BLaER1 treated with 17β-estradiol and CSF1 and Interleukin-3, amounts not matched to agents 10 nM and 100 nM (cell line): Measurements from ENCODE around the gene SLC8A1.

Source experiments
- H3K27ac ChIP-seq, 11 experiments: shearing (Covaris generic); formaldehyde crosslinking; 2 replicates each; pipeline ENCODE4 v1.8.1; 2022
- H3K27me3 ChIP-seq, 11 experiments: shearing (Covaris generic); formaldehyde crosslinking; 2 replicates each; pipeline ENCODE4 v1.8.1; 2022
- H3K36me3 ChIP-seq, 11 experiments: shearing (Covaris generic); formaldehyde crosslinking; 2 replicates each; pipeline ENCODE4 v1.8.1; 2022
- H3K4me1 ChIP-seq, 10 experiments: shearing (Covaris generic); formaldehyde crosslinking; 2 replicates each; pipeline ENCODE4 v1.8.1; 2022
- H3K4me2 ChIP-seq, 11 experiments: shearing (Covaris generic); formaldehyde crosslinking; 2 replicates each; pipeline ENCODE4 v1.8.1; 2022
- H3K4me3 ChIP-seq, 10 experiments: shearing (Covaris generic); formaldehyde crosslinking; 2 replicates each; pipeline ENCODE4 v1.8.1; 2022
- H3K9ac ChIP-seq, 11 experiments: shearing (Covaris generic); formaldehyde crosslinking; 2 replicates each; pipeline ENCODE4 v1.8.1; 2022
- H3K9me3 ChIP-seq, 11 experiments: shearing (Covaris generic); formaldehyde crosslinking; replicated peaks in 1 of 11; 2 replicates each; pipeline ENCODE4 v1.8.1; 2022
- H4K20me1 ChIP-seq, 11 experiments: shearing (Covaris generic); formaldehyde crosslinking; 2 replicates each; pipeline ENCODE4 v1.8.1; 2022
- Cebpa-rat ChIP-seq, 11 experiments: shearing (Covaris generic); IDR thresholded peaks; 2 replicates each; pipeline ENCODE4 v1.8.1; 2022

SLC8A1 gene

DNA sequence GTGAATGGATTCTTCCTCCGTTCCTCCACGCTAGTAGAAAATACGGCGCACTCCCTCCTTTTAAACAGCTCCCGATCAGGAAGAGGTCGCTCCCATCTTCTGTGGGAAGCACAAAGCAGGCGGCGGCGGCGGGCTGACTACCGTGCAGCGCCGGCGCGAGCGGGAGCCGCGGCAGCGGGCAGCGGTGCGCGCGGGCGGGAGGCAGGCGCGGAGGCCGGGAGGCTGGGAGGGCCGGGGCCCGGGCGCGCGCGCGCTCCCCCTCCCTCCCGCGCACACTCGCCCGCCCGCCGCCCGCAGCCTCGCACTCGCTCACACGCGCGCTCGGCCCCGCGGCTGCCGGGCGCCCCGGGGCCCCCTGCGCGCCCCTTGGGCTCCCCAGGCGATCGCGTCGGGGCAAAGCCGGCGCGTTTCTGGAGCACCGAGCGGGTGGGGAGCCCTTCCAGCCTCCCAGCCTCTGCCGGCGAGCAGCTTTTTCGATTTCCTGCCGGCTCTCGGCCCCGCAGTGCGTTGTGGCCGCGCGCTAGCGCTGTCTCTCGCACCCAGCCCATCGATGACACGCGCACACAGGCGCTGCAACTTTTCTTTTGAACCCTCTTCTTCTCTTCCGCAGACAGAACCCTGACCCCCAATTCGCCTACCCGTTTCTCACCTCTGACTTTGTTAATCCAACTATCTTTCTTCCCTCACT is at the start of gene SLC8A1:
SLC8A1 (minus strand) TSS at position 173 of the 688 bp plus-strand sequence.
- peaks cover 28 to 75% (median 38%) of the 10 kb centered on the region in 10 experiments for H3K4me1 ChIP-seq
- peak within 1 kb of the TSS; percentile 84 to 97 (median 89) for H3K4me2 ChIP-seq
- H3K27me3 ChIP-seq: peaks cover 0 to 7% (median 0%) of the 10 kb centered on the region in 11 experiments; a peak in 1 of 22 replicates
- peak within 1 kb of the TSS; percentile 44 to 84 (median 75); a peak in 21 of 22 replicates for H3K27ac ChIP-seq
- H3K4me3 ChIP-seq: peak within 1 kb of the TSS; percentile 66 to 87 (median 80)
- H3K9me3 ChIP-seq: peaks cover 0 to 6% (median 0%) of the 10 kb centered on the region in 11 experiments; a peak in 2 of 22 replicates
- H3K9ac ChIP-seq: peak within 1 kb of the TSS; percentile 70 to 88 (median 83)
- peaks cover 0 to 8% (median 0%) of the 10 kb centered on the region in 11 experiments; a peak in 3 of 22 replicates for H3K36me3 ChIP-seq
- TF ChIP-seq Cebpa-rat (IDR thresholded peaks at IDR 0.05): no peak
- H4K20me1 ChIP-seq: no peaks in the 10 kb centered on the region

DNA sequence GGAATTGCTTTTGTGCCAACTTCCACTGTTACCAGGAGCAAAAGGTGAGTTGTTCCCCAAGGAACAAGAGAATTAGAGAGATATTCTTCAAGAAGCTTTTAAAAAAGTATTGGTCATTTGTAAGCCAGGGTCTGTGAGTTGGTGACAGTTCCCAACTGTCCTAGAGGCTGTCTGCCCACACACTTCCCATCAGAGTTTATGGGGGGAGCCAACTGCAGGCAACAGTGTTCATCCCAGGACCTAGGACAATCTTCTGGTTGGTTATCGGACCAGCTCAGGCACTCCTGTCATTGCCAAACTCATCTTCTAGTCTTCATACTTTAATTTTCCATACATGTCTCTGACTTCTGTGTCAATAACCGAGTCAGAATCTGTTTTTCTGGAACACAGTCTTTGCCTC is 47.5 kb upstream of the SLC8A1 start:
- H3K4me1 ChIP-seq: peaks cover 0 to 6% (median 0%) of the 10 kb centered on the region in 10 experiments; a peak in 3 of 20 replicates
- H3K9ac ChIP-seq: no peak overlapping the region
- H3K4me3 ChIP-seq: no peak overlapping the region
- no peak overlapping the region for H3K27ac ChIP-seq
- H4K20me1 ChIP-seq: no peaks in the 10 kb centered on the region
- no peaks in the 10 kb centered on the region for H3K9me3 ChIP-seq
- no peak overlapping the region for H3K4me2 ChIP-seq
- H3K36me3 ChIP-seq: no peaks in the 10 kb centered on the region
- H3K27me3 ChIP-seq: no peaks in the 10 kb centered on the region
- no peak for TF ChIP-seq Cebpa-rat (IDR thresholded peaks at IDR 0.05)

DNA sequence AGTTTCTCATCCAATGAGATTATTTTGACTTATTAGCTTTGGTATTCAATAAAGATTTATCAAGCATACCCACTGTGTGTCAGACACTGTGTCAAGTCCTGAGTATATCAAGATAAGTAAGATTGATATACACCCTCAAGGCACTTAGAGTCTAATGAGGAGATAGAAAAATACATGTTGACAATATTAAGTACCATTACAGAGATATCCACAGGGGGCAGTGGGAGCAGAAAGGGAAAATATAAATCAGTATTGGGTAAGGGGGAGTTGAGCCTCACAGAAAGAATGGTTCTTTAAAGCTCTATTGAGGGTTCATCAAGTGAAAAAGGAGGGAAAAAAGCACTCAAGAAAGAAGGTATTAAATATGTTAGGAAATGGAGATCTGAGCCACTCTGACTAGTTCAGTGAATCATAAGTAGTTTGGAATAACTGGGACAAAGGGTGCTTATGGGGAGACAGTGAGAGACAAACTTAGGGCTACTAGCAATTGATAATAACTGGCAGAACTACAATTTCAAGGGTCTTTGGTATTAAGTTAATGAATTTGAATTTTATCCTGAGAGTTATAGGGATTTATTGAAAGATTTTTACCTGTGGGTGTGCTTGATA is 45.5 kb upstream of the SLC8A1 start:
- Histone ChIP-seq H3K4me2 (no peak overlapping the region), H3K27ac (no peak overlapping the region), H3K9me3 (no peaks in the 10 kb centered on the region; a peak in 2 of 22 replicates), H3K27me3 (no peaks in the 10 kb centered on the region), H4K20me1 (no peaks in the 10 kb centered on the region), H3K36me3 (no peaks in the 10 kb centered on the region), H3K9ac (no peak overlapping the region), H3K4me1 (peaks cover 0 to 6% (median 0%) of the 10 kb centered on the region in 10 experiments; a peak in 3 of 20 replicates), H3K4me3 (no peak overlapping the region)
- no peak for TF ChIP-seq Cebpa-rat (IDR thresholded peaks at IDR 0.05)

- TF ChIP-seq Cebpa-rat (IDR thresholded peaks at IDR 0.05): no peak
- no peaks in the 10 kb centered on the region for H3K27me3 ChIP-seq
- H3K27ac ChIP-seq: peak overlapping the region; percentile 15 to 74 (median 56); a peak in 21 of 22 replicates
- no peaks in the 10 kb centered on the region for H3K36me3 ChIP-seq
- H3K9ac ChIP-seq: peak overlapping the region; percentile 6 to 71 (median 49); a peak in 17 of 22 replicates
- no peaks in the 10 kb centered on the region; a peak in 2 of 22 replicates for H3K9me3 ChIP-seq
- peak overlapping the region in 5 of 10 experiments; percentile 14 to 41 (median 32); a peak in 9 of 20 replicates for H3K4me3 ChIP-seq
- peak overlapping the region; percentile 59 to 89 (median 73) for H3K4me2 ChIP-seq
- no peaks in the 10 kb centered on the region for H4K20me1 ChIP-seq
- peaks cover 25 to 46% (median 31%) of the 10 kb centered on the region in 10 experiments for H3K4me1 ChIP-seq
These were observed 37.7 kb upstream of the SLC8A1 start for GRCh38 chr2:40489678-40489960.

DNA sequence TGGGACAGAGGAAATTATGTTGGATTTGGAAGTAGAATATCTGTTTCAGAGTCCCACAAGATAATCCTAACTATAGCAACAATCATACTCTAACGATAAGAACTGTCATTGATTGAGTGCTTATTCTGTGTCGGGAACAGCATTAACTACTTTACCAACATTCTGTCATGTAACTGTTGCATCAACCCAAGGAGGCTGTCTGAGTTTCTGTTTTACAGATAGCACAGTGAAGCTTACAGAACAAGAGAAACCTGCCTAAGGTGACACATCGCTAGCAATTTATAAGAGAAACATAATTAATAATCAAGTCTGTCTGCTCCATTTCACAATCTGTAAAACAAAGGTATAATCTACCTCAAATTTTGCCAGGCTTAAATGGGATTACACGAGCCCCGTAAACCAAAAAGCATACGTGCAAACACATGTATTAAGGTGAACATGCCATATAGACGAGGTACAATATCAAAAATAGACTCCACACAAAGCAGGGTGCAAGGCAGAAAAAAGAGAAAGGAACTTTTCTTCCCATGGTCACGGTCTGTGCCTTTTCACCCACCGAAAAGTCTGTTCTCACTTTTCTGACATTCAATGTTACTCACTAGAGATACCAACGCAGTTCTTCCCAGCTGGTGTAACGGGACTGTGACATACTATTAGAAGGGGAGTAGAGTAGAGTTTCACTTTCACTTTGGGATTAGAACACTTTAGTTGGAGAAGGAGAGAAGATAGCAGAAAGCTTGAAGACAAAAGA is 37.2 kb upstream of the SLC8A1 start:
- Histone ChIP-seq H3K9ac (peak overlapping the region; percentile 6 to 71 (median 49); a peak in 17 of 22 replicates), H3K9me3 (peaks cover 0 to 4% (median 0%) of the 10 kb centered on the region in 11 experiments; a peak in 5 of 22 replicates), H3K27ac (peak overlapping the region; percentile 15 to 74 (median 56); a peak in 21 of 22 replicates), H4K20me1 (no peaks in the 10 kb centered on the region), H3K4me1 (peaks cover 25 to 46% (median 31%) of the 10 kb centered on the region in 10 experiments), H3K4me2 (peak overlapping the region; percentile 59 to 89 (median 73)), H3K4me3 (peak overlapping the region in 5 of 10 experiments; percentile 14 to 41 (median 32); a peak in 9 of 20 replicates), H3K36me3 (no peaks in the 10 kb centered on the region), H3K27me3 (no peaks in the 10 kb centered on the region)
- no peak for TF ChIP-seq Cebpa-rat (IDR thresholded peaks at IDR 0.05)

DNA sequence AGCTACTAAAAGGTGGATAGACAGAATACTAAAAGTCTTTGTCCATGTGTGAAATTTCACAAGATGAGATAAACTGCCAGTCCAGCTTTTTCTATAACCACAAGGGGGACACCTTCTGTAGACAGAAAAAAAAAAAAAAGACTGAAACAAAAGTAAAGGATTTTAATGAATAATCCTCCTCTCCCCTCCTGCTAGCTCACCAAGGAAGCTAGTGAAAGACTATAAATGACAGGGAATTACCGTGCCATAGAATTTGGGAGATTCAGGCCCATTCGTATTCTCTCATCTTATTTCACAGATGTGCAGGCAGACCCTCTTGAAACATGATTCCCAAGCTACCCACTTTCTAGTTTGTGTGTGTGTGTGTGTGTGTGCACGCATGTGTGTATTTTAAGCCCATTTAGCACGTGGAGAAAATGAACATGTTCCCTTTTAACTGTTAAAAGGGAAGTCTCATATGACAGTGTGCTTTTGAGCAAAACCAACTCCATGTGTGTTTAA is 36.3 kb upstream of the SLC8A1 start:
- H3K4me1 ChIP-seq: peaks cover 25 to 46% (median 31%) of the 10 kb centered on the region in 10 experiments
- no peak for TF ChIP-seq Cebpa-rat (IDR thresholded peaks at IDR 0.05)
- peak overlapping the region; percentile 59 to 89 (median 73); a peak in 20 of 22 replicates for H3K4me2 ChIP-seq
- H3K9me3 ChIP-seq: peaks cover 5 to 14% (median 8%) of the 10 kb centered on the region in 11 experiments; a peak in 11 of 22 replicates
- peak overlapping the region in 1 of 11 experiments; percentile 55; a peak in 1 of 22 replicates for H3K9ac ChIP-seq
- no peaks in the 10 kb centered on the region for H3K27me3 ChIP-seq
- peak overlapping the region in 6 of 11 experiments; percentile 35 to 74 (median 54); a peak in 5 of 22 replicates for H3K27ac ChIP-seq
- no peaks in the 10 kb centered on the region for H4K20me1 ChIP-seq
- H3K4me3 ChIP-seq: no peak overlapping the region
- no peaks in the 10 kb centered on the region for H3K36me3 ChIP-seq

- Histone ChIP-seq H3K27me3 (no peaks in the 10 kb centered on the region), H3K9me3 (peaks cover 5 to 14% (median 8%) of the 10 kb centered on the region in 11 experiments; a peak in 10 of 22 replicates), H3K9ac (0 out of 22 replicates have a peak overlapping the region, but pooled peaks of 1 of the 11 experiments have one; percentile 12), H4K20me1 (no peaks in the 10 kb centered on the region), H3K4me1 (peaks cover 26 to 49% (median 31%) of the 10 kb centered on the region in 10 experiments), H3K27ac (peak overlapping the region in 4 of 11 experiments; percentile 1 to 63 (median 28); a peak in 7 of 22 replicates), H3K36me3 (no peaks in the 10 kb centered on the region), H3K4me2 (peak overlapping the region in 10 of 11 experiments; percentile 4 to 89 (median 74); a peak in 16 of 22 replicates), H3K4me3 (no peak overlapping the region)
- TF ChIP-seq Cebpa-rat (IDR thresholded peaks at IDR 0.05): no peak
These were observed 35.7 kb upstream of the SLC8A1 start for GRCh38 chr2:40487602-40488001.

DNA sequence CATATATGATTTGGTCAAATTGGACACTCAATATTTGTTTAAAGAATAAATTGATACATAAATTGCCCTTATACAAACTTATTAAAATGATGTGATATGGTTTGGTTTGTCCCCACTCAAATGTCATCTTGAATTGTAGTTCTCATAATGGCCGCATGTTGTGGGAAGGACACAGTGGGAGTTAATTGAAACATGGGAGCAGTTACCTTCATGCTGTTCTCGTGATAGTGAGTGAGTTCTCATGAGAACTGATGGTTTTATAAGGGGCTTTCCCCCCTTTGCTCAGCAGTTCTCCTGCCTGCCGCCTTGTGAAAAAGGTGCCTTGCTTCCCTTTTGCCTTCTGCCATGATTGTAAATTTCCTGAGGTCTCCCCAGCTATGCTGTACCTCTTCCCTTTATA is 34.0 kb upstream of the SLC8A1 start:
- H3K27ac ChIP-seq: no peak overlapping the region
- H3K36me3 ChIP-seq: no peaks in the 10 kb centered on the region
- no peaks in the 10 kb centered on the region for H3K27me3 ChIP-seq
- H3K4me3 ChIP-seq: no peak overlapping the region
- H3K4me2 ChIP-seq: peak overlapping the region in 2 of 11 experiments; percentile 16 to 25; a peak in 1 of 22 replicates
- no peak for TF ChIP-seq Cebpa-rat (IDR thresholded peaks at IDR 0.05)
- H3K4me1 ChIP-seq: peaks cover 31 to 67% (median 34%) of the 10 kb centered on the region in 10 experiments
- no peaks in the 10 kb centered on the region for H4K20me1 ChIP-seq
- peaks cover 5 to 14% (median 8%) of the 10 kb centered on the region in 11 experiments; a peak in 10 of 22 replicates for H3K9me3 ChIP-seq
- H3K9ac ChIP-seq: no peak overlapping the region
